DND-41 (cell line): ENCODE measurements around the gene ZNF565.

Experiments
- EZH2 ChIP-seq: IDR thresholded peaks from 3 replicates; pipeline ENCODE4 v1.6.1; 2012; ENCODE audit warnings: borderline replicate concordance, low read depth, mild to moderate bottlenecking, moderate library complexity, low read length, inconsistent platforms; ENCODE audit not compliant: severe bottlenecking
- TF ChIP-seq, protein P1 (sequence below): IDR thresholded peaks from 2 replicates; pipeline ENCODE4 v1.5.1; 2012; ENCODE audit warnings: borderline replicate concordance, low read length, moderate library complexity, mild to moderate bottlenecking; ENCODE audit not compliant: poor library complexity, severe bottlenecking; ENCODE audit errors: extremely low read depth

DNA sequence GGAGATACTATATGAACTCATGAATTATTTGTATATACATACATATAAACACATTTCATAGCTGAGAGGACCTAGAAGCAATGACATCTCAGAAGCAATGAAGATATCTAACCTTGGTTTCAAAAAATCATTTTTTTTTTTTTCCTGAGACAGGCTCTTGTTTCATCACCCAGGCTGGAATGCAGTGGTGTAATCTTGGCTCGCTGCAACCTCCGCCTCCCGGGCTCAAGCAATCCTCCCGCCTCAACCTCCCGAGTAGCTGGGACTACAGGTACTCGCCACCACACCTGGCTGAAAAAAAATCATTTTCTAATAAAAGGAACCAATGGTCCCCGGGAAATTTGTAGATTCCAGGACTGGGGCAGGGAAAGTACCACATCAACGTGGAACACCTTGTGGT, 4.0 kb downstream of the ZNF565 start:
- TF ChIP-seq, protein P1, sequence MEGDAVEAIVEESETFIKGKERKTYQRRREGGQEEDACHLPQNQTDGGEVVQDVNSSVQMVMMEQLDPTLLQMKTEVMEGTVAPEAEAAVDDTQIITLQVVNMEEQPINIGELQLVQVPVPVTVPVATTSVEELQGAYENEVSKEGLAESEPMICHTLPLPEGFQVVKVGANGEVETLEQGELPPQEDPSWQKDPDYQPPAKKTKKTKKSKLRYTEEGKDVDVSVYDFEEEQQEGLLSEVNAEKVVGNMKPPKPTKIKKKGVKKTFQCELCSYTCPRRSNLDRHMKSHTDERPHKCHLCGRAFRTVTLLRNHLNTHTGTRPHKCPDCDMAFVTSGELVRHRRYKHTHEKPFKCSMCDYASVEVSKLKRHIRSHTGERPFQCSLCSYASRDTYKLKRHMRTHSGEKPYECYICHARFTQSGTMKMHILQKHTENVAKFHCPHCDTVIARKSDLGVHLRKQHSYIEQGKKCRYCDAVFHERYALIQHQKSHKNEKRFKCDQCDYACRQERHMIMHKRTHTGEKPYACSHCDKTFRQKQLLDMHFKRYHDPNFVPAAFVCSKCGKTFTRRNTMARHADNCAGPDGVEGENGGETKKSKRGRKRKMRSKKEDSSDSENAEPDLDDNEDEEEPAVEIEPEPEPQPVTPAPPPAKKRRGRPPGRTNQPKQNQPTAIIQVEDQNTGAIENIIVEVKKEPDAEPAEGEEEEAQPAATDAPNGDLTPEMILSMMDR = no peak
- no peak for TF ChIP-seq EZH2
